Measurements from ENCODE around the gene MMD2.

GRCh38 chr7:4886671-4887070, 72.3 kb downstream of the MMD2 start:
- TF ChIP-seq YY1 (IDR thresholded peaks at IDR 0.05; ENCODE audit: insufficient read depth, insufficient read length) (no peak), ZNF274 (IDR thresholded peaks at IDR 0.05; ENCODE audit: low read depth, low read length) (no peak)

All from NT2/D1 (cell line).